HepG2 (cell line): ENCODE measurements around the gene ARL15. TPM values are rescaled to one million over a fixed set of nuclear protein-coding genes. Genes with fewer than 3 reads are reported as not detected.

Source experiments
- ATAC-seq: fragments of 200-7000 bp; cut with Tn5 transposase; 3 replicates; pipeline ENCODE4 v1.9.1; 2020; ENCODE audit warnings: mild to moderate bottlenecking, moderate library complexity
- BruUV-seq: library from RNA; stranded (reverse); fragments of 400-500 nt; replicated peaks from 2 replicates; lab custom pipeline; 2021; lab: Mats Ljungman, UMichigan
- CTCF ChIA-PET: fragments of 300-600 bp; formaldehyde crosslinking; extraction: SDS; loops from one replicate; lab custom pipeline; 2021; ENCODE audit warnings: low total read pairs, inconsistent platforms, low intra/inter-chr PET ratio; lab: Yijun Ruan, JAX
- POLR2A ChIA-PET: fragments of 350-600 bp; sonication (Branson Sonifier 250); formaldehyde crosslinking; loops from one replicate; lab custom pipeline; 2020; ENCODE audit warnings: antibody characterized with exemption, inconsistent platforms; lab: Yijun Ruan, JAX
- DNase-seq: peaks from one replicate; pipeline ENCODE4 v3.0.0-alpha.2; 2015; ENCODE audit warnings: low spot score
- FAIRE-seq: peaks from 3 replicates; lab custom pipeline; 2011; peaks lifted over from hg19 to GRCh38; lab: Jason Lieb, UNC
- H2AFZ ChIP-seq: one replicate; pipeline ENCODE4 v1.6.1; 2011; ENCODE audit warnings: low read length, inconsistent platforms
- H3K27ac ChIP-seq: fragments of 300-600 bp; 3 replicates; pipeline ENCODE4 v1.8.0; 2011; ENCODE audit warnings: mixed run types, mild to moderate bottlenecking, mixed read lengths, low read length, inconsistent platforms; ENCODE audit not compliant: insufficient read depth; ENCODE audit errors: extremely low read length
- H3K27me3 ChIP-seq, 2 experiments: fragments of 200-600 bp in 1 of 2; 2 replicates in 1 of 2; 3 replicates in 1 of 2; pipeline versions ENCODE4 v1.6.0 to v1.8.0; 2011; ENCODE audit warnings: low read length in 2 of 2, mild to moderate bottlenecking in 2 of 2, moderate library complexity in 2 of 2, inconsistent platforms in 1 of 2; ENCODE audit not compliant: insufficient read depth in 2 of 2, control insufficient read depth in 1 of 2
- H3K36me3 ChIP-seq, 2 experiments: fragments of 200-600 bp in 1 of 2; replicated peaks in 1 of 2; 2 replicates in 1 of 2; 3 replicates in 1 of 2; pipeline versions ENCODE4 v1.5.1 to v1.8.0; 2011; ENCODE audit warnings: low read length in 2 of 2, inconsistent platforms in 1 of 2; ENCODE audit not compliant: insufficient read depth in 2 of 2, control insufficient read depth in 1 of 2
- H3K4me1 ChIP-seq: 2 replicates; pipeline ENCODE4 v1.5.1; 2012; ENCODE audit warnings: low read length, inconsistent platforms; ENCODE audit not compliant: insufficient read depth
- H3K4me2 ChIP-seq: 2 replicates; pipeline ENCODE4 v1.6.0; 2011; ENCODE audit warnings: low read depth, low read length, inconsistent platforms
- H3K4me3 ChIP-seq, 3 experiments: fragments of 200-600 bp in 1 of 3; sonication (generic), shearing (Covaris generic) in 1 of 3; replicated peaks in 1 of 3; 2 replicates each; pipeline ENCODE4 v1.5.1; 2011 to 2016; ENCODE audit warnings: low read length in 3 of 3, inconsistent platforms in 2 of 3, low read depth in 2 of 3, mild to moderate bottlenecking in 2 of 3, control low read depth in 1 of 3, mixed read lengths in 1 of 3; ENCODE audit not compliant: insufficient read depth in 1 of 3
- H3K79me2 ChIP-seq: one replicate; pipeline ENCODE4 v1.6.1; 2011; ENCODE audit warnings: low read length, inconsistent platforms; ENCODE audit not compliant: insufficient read depth
- H3K9ac ChIP-seq: 2 replicates; pipeline ENCODE4 v1.6.0; 2011; ENCODE audit warnings: mild to moderate bottlenecking, low read depth, low read length, inconsistent platforms; ENCODE audit not compliant: insufficient read depth
- H3K9me3 ChIP-seq: 2 replicates; pipeline ENCODE4 v1.5.1; 2012; ENCODE audit warnings: mild to moderate bottlenecking, low read length
- H4K20me1 ChIP-seq: 2 replicates; pipeline ENCODE4 v1.6.0; 2011; ENCODE audit warnings: inconsistent platforms, mild to moderate bottlenecking, low read length, moderate library complexity; ENCODE audit not compliant: insufficient read depth
- CHD4 ChIP-seq: fragments of 200-600 bp; sonication (generic); IDR thresholded peaks from 2 replicates; pipeline ENCODE4 v1.7.0; 2017; ENCODE audit warnings: mild to moderate bottlenecking, low read length, borderline replicate concordance
- FOXK2 ChIP-seq: fragments of 450-650 bp; IDR thresholded peaks from 2 replicates; pipeline ENCODE4 v1.6.1; 2016
- RFX1 ChIP-seq: fragments of 450-650 bp; IDR thresholded peaks from 2 replicates; pipeline ENCODE4 v1.6.1; 2017
- SMC3 ChIP-seq: IDR thresholded peaks from 2 replicates; pipeline ENCODE4 v1.6.1; 2011; ENCODE audit warnings: low read length, improper control_type of control experiment
- STAG1 ChIP-seq: sonication (generic); formaldehyde crosslinking; IDR thresholded peaks from 2 replicates; pipeline ENCODE4 v1.4.0; 2020; ENCODE audit warnings: missing genetic modification reagents
- ZNF569 ChIP-seq: sonication (generic); formaldehyde crosslinking; IDR thresholded peaks from 2 replicates; pipeline ENCODE4 v1.5.0; 2020; ENCODE audit warnings: mild to moderate bottlenecking, missing genetic modification reagents, moderate library complexity, borderline replicate concordance
- ZNF652 ChIP-seq: IDR thresholded peaks from 2 replicates; pipeline ENCODE4 v1.6.1; 2016; ENCODE audit warnings: low read depth, borderline replicate concordance
- WGBS: methylation state at CpG from one replicate; pipeline ENCODE4 v1.1.6; 2017; ENCODE audit warnings: low lambda C conversion rate; 5-methylcytosine and 5-hydroxymethylcytosine counted together
- in situ Hi-C: cut with HindIII; loops from 2 replicates; pipeline ENCODE4 v1.10.0; 2017; ENCODE audit warnings: low pct_unique_long_range_greater_than_20kb; ENCODE audit not compliant: extremely low pct_ligation_motif_present
- intact Hi-C: fragments of 100-400 bp; cut with micrococcal nuclease; formaldehyde crosslinking; loops from one replicate; pipeline ENCODE4 v1.10.0; 2022; ENCODE audit not compliant: unreplicated experiment
- polyA plus RNA-seq, 8 experiments: library from polyadenylated mRNA; depleted of rRNA in 3 of 8; stranded (reverse) in 7 of 8; unstranded in 1 of 8; fragments of >200 nt; fragmentation: Illumina TruSeq in 4 of 8; extraction: Trizol in 4 of 8; gene quantifications; 2 replicates each; pipeline versions ENCODE4 v1.2.1 to v1.2.3, GENCODE V29; 2011 to 2016; ENCODE audit warnings: low read depth in 4 of 8, missing spikeins in 1 of 8, mixed read lengths in 1 of 8; ENCODE audit not compliant: insufficient read depth in 1 of 8
- total RNA-seq, 5 experiments: library from RNA; depleted of rRNA; stranded (reverse); fragments of >200 nt; fragmentation: Illumina TruSeq; extraction: Trizol; gene quantifications; 2 replicates each; pipeline ENCODE4 v1.2.3, GENCODE V29; 2016; ENCODE audit warnings: low read depth in 1 of 5
- TF ChIP-seq, protein P1 (sequence below): sonication (generic); formaldehyde crosslinking; IDR thresholded peaks from 2 replicates; pipeline ENCODE4 v1.5.0; 2020; ENCODE audit warnings: mild to moderate bottlenecking, missing genetic modification reagents, moderate library complexity
- TF ChIP-seq, protein P2 (sequence below): sonication (generic); formaldehyde crosslinking; IDR thresholded peaks from 2 replicates; pipeline ENCODE4 v1.8.0; 2022; ENCODE audit warnings: missing genetic modification reagents, mild to moderate bottlenecking, inconsistent platforms, borderline replicate concordance
- TF ChIP-seq, protein P3 (sequence below): IDR thresholded peaks from 2 replicates; pipeline ENCODE4 v1.6.1; 2012; ENCODE audit warnings: low read depth, low read length, improper control_type of control experiment

Gene ARL15
- total and polyA plus RNA-seq, 2 of the 13 experiments (the other 11 are each of a cell fraction or from before 2014, with no cell fraction given): 2.5 to 7.7 TPM

DNA sequence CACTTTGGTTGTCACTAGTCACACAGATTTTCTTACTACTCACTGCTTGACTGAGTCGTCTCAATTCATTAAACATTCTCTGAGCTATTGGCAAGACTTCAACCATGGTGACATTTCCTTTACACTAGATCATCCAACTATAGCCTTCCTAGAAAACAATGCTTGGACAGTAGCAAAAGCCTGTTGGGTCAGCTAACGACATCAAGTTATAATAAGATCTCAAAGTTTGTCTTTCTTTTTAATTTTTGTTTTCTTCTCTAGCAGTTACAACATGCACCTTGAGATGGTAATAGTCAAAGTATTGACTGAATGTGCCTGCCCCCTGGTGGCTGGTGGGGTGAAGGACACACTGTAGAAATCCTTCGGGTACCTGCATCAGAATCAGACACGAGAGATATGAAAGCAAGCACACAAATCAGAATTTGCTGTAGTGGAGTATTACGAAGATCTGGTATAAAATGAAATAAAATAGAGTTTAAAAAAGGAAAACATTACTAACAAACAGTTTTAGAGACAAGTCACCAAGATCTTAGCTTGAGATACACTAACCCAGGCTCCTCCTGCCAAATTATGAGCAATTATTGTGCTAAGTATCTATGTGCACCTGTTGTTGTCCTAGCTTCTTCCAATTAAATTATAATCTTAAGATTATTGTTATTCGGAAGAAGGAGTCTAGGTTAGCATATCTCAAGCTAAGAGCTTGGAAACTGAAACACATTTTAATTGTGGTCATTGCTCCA, 81.2 kb downstream of the ARL15 start:
- CTCF ChIA-PET: interaction anchor here (1.3 to 1.8 kb wide), 3 partner anchors 803 to 1059 kb away, joined by 4 to 7 read pairs (median 6); no protein-coding TSS in a partner anchor
- ATAC-seq (peak; percentile 85), DNase-seq (peak; percentile 25), FAIRE-seq (peak; percentile 86)
- Histone ChIP-seq H3K4me3 (no peak overlapping the region), H3K27me3 (no peaks in the 10 kb centered on the region), H3K9me3 (no peaks in the 10 kb centered on the region), H3K4me1 (no peaks in the 10 kb centered on the region), H3K27ac (no peak overlapping the region), H3K9ac (no peak overlapping the region), H2AFZ (no peak overlapping the region), H3K79me2 (no peaks in the 10 kb centered on the region), H3K4me2 (no peak overlapping the region), H4K20me1 (no peaks in the 10 kb centered on the region), H3K36me3 (no peaks in the 10 kb centered on the region)
- POLR2A ChIA-PET: no interaction called here
- intact Hi-C loops: loop anchor here (1.0 to 10.0 kb wide), 3 partner anchors 264 to 967 kb away; no protein-coding TSS in a partner anchor
- 3% methylated on average over 6 of the region's 6 CpGs for WGBS
- no TSS peak for BruUV-seq
- TF ChIP-seq RFX1 (no peak), CHD4 (no peak), ZNF569 (no peak), FOXK2 (no peak), STAG1 (CRISPR knock-in tag) (peak; percentile 78), SMC3 (peak; percentile 81), ZNF652 (no peak)
- TF ChIP-seq, protein P1, sequence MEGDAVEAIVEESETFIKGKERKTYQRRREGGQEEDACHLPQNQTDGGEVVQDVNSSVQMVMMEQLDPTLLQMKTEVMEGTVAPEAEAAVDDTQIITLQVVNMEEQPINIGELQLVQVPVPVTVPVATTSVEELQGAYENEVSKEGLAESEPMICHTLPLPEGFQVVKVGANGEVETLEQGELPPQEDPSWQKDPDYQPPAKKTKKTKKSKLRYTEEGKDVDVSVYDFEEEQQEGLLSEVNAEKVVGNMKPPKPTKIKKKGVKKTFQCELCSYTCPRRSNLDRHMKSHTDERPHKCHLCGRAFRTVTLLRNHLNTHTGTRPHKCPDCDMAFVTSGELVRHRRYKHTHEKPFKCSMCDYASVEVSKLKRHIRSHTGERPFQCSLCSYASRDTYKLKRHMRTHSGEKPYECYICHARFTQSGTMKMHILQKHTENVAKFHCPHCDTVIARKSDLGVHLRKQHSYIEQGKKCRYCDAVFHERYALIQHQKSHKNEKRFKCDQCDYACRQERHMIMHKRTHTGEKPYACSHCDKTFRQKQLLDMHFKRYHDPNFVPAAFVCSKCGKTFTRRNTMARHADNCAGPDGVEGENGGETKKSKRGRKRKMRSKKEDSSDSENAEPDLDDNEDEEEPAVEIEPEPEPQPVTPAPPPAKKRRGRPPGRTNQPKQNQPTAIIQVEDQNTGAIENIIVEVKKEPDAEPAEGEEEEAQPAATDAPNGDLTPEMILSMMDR (CRISPR knock-in tag): peak; percentile 81
- TF ChIP-seq, protein P2, sequence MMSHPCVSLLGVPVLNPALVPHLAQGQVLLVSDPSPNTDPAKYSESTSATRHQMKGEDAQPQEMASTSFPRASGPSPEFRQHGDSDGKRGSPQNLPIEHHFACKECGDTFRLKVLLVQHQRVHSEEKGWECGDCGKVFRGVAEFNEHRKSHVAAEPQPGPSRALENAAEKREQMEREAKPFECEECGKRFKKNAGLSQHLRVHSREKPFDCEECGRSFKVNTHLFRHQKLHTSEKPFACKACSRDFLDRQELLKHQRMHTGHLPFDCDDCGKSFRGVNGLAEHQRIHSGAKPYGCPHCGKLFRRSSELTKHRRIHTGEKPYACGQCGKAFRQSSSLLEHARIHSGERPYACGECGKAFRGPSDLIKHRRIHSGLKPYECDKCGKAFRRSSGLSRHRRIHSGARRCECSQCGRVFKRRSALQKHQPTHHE (CRISPR knock-in tag): no peak
- TF ChIP-seq, protein P3, sequence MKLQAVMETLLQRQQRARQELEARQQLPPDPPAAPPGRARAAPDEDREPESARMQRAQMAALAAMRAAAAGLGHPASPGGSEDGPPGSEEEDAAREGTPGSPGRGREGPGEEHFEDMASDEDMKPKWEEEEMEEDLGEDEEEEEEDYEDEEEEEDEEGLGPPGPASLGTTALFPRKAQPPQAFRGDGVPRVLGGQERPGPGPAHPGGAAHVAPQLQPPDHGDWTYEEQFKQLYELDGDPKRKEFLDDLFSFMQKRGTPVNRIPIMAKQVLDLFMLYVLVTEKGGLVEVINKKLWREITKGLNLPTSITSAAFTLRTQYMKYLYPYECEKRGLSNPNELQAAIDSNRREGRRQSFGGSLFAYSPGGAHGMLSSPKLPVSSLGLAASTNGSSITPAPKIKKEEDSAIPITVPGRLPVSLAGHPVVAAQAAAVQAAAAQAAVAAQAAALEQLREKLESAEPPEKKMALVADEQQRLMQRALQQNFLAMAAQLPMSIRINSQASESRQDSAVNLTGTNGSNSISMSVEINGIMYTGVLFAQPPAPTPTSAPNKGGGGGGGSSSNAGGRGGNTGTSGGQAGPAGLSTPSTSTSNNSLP: no peak
- in situ Hi-C loops: loop anchor here (10.0 kb wide), 1 partner anchor 1054 kb away; no protein-coding TSS in a partner anchor
